GM21723 (cell line): ENCODE results near the gene RFPL2.

Source experiments
- ATAC-seq: cut with Tn5 transposase; IDR thresholded peaks from one replicate; pipeline ENCODE4 v1.9.1; 2021; ENCODE audit warnings: mild to moderate bottlenecking, moderate library complexity; ENCODE audit not compliant: unreplicated experiment

Gene RFPL2

DNA sequence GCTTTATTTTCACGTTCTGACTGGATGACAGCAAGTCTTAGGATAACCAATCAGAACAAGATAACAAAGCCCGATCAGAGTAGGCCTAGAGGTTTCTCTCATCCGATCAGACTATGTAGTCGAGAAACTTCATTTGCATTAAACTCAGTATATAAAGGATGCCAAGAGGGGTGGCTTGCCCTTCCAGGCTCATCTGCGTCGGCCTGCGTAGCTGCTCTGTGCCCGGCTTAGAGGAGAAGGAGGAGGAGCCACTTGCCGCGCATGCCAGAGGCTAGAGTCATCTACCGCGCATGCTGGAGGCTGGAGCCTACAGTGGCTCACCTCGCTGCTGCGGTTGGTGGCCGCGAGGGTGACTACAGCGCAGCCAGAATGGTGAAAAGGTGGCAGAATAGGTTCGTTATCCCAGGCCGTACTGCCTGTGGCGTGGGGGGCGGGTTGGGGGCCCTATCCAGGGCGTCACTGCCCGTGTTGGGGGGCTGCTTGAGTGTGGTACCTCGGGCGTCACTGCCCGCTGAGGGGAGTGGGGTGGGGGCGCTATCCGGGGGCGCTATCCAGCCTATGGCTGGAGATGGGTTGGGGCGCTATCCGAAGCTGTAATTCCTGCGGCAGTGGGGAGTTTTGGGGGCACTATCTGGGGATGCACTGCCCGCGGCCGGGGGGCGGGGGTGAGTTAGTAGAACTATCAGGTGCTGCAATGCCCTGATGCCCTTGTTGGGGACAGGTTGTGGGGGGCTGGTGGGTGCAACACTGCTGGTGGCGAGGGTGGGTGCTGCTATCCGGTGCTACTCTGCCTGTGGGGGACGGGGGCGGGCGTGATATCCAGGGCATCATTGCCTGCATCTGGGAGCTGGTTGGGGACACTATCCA lies at the start of gene RFPL2:
TSS of gene RFPL2 (minus strand) at position 218 of the 867 bp plus-strand sequence. CDS start 2,622 bp downstream, outside the sequence.
- no peak for ATAC-seq

DNA sequence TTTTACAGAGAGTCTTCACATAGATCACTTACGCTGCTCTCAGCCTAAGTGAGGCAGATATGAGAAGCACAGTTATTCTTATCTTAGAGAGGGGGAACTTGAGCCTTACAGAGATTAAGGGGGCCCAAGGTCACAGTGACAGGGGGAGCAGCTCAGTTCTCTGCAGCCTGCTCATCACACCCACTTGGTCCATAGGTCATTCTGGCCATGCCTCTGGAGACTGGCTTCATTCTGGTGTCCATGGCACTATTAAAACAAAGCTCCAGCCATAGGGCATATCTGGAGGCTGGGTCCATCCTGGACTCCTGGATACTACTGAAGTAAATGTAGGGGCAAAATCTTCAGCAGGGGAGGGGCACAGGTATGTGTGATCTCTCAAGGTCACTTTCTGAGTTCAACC lies 44.4 kb upstream of the RFPL2 start:
- no peak for ATAC-seq

DNA sequence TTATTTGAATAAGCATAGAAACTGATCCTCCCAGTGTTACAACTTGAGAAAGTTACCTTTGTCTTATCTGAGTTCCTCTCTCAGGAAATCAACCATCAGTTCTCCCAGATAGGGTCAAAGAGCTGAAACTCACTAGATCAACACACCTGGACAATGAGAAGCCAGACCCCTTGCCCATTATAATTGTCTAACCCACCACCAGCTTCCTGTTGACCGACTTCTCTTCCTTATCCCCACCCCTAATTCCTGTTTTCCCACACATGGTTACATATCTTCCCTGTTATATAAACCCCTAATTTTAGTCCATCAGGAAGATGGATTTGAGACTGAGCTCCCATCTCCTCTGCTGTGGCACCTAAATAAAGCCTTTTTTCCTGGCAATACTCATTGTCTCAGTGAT lies 43.4 kb upstream of the RFPL2 start:
- ATAC-seq, result no peak

DNA sequence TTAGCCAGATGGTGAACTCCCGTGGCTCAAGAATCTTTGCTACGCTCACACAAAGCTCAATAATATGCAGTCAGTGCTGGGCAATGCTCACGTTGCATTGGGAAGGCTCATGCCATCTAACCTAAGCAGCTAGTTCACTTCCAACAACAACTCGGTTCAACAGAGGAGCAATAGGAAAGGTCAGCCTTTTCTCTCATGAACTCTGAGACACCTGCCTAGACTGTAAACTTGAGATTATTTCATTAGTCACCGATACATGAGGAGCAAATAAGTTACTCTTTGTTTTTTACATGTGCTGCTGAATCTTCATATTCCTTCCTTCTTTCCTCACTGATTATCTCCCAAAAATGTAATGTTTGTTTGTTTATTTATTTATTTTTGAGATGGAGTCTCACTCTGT lies 41.3 kb upstream of the RFPL2 start:
- ATAC-seq, result no peak

DNA sequence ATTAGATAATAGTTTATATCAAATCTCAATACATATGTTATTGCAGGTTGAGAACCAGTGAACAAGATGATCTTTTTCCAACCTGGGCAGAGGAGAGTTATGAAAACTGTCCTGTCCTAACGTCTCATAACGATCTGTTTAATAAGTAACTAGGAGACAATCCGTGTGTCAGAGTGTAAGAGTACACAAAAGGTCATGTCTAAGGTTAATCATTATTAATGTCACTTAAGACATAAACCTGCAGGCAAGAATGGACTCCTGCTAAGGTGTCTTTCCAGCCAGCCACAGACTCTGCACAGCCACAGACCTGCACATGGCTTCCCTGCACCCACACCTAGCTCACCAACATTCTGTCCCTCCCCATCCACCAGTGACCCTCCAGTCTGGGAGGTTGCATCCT lies 40.2 kb upstream of the RFPL2 start:
- no peak for ATAC-seq

DNA sequence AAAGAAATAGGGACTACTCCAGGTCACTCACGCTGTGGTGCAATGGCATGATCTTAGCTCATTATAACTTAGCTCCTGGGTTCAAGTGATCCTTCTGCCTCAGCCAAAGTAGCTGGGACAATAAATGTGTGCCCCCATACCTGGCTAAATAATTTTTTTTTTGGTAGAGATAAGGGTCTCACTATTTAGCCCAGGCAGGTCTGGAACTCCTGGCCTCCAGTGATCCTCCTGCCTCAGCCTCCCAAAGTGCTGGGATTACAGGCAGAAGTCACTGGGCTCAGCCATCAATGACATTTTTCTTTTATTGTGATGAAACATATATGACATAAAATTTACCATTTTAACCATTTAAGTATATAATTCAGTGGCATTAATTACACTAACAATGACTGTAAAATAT lies 39.7 kb upstream of the RFPL2 start:
- ATAC-seq, result no peak

DNA sequence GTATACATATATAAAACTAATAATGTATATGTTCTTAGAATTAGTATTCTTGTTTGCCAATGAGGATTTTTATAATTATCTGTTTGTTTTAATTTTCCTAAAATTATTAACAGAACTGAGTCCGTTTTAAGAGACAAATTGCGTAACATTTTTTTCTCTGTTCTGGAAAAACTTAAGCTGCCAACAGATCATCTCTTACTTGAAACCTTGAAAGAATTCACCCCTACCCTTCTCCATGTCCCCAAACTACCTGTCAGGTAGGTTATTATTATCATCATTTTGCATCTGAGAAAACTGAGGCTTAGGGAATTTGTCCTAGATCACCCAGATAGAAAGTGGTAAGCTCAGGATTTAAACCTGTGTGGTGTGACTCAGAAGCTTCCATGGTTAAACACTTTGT lies 35.6 kb upstream of the RFPL2 start:
- no peak for ATAC-seq

DNA sequence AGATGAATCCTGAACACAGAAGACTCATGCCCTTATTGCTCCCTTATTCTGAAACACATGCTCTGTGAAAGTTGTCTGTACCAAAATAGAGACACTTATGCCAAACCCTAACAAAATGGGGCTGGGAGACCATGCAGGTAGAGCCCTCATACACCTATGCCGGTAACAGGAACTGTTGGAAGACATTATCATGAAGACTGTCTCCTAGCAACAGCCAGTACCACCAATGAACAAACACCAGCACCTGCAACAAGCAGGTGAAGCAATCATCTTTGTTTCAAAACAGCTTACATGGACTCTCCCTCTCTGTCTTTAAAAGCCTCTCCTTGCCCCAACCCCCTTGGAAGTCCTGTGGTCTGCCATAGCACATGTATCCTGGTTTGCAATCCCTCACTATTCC lies 33.0 kb upstream of the RFPL2 start:
- no peak for ATAC-seq

DNA sequence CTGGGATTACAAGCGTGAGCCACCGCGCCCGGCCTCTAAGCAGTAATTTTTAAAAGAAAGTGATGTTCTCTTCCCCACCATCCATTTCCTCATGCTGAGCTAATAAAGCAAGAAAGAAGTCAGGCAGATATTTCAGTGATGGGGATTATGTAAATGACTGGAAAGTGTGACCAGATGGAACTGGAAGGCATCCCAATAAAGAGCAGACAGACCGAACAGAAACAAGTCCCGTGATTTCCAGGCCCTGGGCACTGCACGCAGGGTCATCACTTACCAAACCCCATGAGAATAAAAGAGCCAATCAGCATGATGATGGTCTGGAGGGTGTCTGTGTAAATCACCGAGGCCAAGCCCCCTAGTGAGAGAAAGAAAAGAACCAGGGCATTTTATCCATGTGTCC lies 32.1 kb upstream of the RFPL2 start:
- ATAC-seq, result no peak

DNA sequence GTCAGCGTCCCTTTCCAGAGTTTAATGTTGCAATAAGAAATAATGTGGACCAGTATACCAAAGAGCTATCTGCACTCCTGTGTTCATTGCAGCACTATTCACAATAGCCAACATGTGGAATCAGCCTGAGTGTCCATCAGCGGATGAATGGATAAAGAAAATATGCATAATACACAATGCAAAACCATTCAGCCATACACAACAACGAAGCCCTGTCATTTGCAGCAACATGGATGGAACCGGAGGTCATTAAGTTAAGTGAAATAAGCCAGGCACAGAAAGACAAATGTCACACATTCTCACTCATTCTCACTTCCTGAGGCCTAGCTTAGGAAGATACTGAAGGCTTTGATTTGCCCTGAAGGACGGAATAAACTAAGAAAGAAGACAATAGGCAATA lies 28.2 kb upstream of the RFPL2 start:
- ATAC-seq, result no peak

DNA sequence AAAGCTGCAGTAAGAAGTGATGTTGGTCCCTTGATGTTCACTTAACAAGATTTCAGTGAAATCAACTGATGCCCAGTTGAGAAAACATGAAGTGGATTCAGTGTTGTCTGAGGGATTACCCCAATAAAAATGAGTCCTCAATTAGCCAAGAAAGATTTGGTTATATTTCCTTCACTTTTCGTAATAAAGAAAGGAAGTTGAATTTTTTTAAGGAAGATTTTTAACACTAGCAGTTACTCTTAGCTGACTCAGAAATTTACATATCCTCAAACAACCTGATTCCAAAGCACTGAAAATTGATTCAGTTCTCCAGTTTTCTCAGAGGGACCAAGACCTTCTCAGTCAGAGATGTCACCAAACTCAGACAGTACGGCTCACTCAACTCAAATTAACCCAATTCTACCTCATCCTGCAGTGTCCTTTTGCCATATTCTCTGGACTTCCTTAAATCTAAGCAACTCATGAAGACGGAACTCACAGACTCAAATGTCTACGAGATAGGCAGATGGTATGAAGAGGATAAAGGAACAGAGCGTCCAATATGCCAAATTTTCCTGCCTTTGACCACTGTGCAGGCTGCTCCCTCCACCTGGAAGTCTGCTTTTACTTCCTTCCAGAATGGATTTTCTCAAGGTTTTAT lies 27.4 kb upstream of the RFPL2 start:
- ATAC-seq, result no peak

DNA sequence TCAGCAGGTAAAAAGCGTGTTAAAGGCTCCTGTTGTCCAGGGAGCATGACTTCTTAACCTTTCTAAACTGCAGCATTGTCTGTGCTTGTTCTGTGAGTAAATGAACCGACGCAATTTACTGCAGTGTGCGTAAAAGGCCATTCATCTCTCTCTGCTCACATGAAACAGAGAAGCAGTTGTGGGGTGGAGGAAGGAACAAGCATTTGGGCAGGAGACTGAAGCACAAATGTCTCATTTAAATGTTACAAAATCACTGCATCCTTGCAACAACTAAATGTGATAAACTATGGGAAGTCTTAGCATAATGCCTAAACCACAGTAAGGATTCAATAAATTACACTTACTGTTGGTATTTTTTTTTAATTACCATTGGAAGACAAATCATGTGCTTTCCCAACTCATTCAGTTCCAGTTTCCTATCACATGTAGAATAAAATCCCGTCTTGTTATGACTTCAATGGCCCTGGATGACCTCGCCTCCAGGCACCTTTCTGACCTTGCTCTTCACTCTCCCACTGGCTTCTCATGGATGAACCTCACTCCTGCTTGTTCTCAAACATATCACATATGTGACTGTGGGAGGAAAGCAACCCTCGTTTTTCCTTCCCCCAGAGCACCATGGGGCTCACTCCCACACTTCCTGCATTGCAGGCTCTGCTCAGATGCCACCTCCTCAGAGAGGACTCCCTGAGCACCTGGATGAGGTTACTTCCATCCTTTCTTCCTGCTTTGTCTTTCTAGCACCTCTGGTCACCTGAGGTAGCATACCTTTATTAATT lies 21.6 kb upstream of the RFPL2 start:
- no peak for ATAC-seq

DNA sequence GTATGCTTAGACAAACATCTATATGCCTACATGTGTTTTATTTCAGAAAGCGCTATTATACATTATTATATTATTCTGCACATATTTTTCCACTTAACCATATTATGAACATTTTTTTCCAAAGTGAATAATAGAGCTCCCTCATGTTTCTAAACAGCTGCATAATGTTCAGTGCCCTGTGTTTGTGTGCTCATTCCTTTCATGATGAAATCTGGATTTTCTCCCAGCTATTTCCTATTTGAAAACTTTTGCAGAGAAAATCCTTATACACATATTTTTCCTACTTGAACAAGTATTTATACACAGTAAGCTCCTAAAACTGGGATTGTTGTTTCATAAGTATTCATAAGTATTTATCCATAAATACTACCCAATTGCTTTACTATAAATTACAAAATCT lies 18.1 kb upstream of the RFPL2 start:
- no peak for ATAC-seq

DNA sequence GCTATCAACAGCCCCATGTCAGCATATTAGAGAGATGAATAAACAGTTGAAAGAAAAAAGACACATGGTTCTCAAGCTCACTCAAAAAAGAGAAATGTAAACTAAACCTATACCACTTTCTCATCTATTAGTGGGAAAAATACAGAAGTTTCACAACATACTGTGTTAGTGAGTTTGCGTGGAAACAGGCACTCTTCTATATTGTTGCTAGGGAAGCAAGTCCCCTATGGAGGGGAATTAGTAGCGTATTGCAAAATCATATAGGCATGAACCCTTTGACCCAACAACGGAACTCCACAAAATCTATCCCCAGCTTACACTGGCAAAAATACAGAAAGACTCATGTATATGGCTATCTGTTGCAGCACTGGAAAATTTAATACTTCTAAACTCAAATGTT lies 14.2 kb upstream of the RFPL2 start:
- no peak for ATAC-seq

DNA sequence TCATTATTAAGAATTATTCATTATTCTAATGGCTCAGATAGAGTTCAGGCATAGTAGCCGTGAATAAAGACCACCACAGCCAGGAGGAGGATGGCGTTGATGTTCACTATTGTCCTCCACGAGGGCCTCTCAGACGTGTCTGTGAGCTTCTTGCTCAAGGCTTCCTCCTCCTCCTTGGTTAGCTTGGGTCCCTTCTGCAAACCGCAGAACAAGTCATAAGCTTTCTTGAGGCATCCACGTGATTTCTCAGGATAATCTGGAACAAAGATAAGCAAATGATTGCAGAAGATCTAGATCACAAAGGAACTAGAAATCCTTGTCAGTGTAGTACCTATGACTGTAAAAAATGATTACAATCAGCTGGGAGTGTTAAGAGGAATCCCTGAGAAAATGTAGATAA lies 13.6 kb upstream of the RFPL2 start:
- no peak for ATAC-seq

DNA sequence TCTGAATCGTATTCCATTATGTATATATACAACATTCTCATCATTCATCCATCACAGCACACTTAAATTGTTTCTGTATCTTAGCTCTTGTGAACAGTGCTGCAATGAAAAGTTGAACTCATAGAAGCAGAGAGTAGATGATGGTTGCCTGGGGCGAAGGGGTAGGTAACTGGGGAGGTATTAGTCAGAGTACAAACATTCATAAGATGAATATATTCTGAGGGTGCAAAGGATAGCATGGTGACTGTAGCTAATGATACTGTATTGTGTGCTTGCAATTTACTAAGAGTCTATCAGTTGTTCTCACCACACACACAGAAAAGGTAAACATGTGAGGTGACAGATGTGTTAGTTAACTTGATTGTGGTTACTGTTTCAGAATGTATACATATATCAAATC lies 12.6 kb upstream of the RFPL2 start:
- ATAC-seq, result no peak

DNA sequence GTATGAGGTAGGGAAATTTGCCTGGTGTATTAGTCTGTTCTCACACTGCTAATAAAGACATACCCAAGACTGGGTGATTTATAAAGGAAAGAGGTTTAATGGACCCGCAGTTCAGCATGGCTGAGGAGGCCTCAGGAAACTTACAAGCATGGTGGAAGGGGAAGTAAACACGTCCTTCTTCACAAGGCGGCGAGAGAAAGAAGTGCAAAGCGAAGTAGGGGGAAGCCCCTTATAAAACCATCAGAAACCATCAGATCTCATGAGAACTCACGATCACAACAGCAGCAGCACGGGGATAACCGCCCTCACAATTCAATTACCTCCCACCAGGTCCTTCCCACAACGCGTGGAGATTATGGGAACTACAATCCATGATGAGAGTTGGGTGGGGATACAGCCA lies 12.0 kb upstream of the RFPL2 start:
- ATAC-seq, result no peak

DNA sequence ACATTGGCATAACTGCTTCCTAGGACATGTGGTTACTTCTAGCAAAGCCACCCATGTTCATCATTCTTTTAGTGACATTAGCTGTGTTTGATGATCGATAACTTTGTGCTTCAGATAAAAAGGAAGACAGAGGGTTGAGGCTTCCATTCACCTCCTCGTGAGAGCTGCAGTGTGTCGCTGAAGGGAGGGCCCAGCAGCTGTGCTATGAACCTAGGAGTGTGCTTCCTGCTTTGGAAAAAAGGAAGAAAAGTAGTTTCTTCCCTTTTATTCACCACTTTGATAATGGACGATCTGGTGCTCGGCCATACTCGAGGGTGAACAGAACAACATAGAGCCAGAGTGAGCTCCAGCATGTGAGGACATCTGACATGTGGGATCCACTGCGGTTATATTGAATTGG lies 6.1 kb upstream of the RFPL2 start:
- no peak for ATAC-seq

DNA sequence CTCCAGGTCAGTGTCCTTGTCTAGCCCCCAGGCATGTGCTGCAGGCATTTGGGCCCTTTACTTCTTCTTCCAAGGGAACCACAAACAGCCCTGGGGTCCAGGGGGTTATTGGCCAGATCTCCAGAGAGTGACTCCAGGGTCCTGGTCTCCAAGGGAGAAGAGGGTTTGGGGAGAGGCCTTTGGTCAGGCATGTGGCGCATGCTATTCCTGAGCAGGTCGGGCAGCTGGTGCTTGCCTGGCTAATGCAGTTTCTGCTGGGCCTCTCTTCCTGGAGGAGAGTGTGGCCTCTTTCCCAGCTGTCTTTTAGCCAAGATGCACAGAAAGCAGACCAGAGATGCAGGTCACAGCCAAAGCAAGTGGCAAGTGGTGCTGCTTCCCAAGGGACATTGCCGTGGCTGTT lies 3.8 kb upstream of the RFPL2 start:
- no peak for ATAC-seq

DNA sequence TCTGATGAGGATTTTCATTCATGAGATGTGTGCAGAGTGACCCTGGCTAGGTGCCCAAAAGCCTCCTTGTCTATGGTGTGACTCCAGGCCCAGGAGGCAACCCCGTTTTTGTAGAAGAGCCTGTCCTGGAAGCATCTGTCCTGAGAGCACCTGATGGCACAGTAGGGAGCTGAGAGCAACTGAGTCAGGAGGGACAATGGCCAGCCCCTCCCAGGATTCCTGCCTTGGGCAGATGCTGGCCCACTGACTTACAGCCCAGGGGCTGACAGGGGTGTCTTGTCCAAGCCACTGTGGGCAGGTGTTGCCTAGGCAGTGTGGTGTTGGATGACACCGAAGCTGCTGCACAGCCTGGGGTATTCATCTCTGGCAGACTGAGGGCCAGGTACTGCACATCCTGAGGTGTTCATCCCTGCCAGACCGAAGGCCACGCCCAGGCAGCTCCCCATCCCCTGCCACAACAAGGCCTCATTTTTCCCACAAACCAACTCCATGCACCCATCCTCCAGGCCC lies 3.2 kb upstream of the RFPL2 start:
- ATAC-seq, result no peak
